ENCODE data around the gene NIP7. TPM values are rescaled to one million over a fixed set of nuclear protein-coding genes. Genes with fewer than 3 reads are reported as not detected.

The NIP7 gene
- total RNA-seq, 1 experiment from 2014 or later: 35.3 TPM

DNA sequence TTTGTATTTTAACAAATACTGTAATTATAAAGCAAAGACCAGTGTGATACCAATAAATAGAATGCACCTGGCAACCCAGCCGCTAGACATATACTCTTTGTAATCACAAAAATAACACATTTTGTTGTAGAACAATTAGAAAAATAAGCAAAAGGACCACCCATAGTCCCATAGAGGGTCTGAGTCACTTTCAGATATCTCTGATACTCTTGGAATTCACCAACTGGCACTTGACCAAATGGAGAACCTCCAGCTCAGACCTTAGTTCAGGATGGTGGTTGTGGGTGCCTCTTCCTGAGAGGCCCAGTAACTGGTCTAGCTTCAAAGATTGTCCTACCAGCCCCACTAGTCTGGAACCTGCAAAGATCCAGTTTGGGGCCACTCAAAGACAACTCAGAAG, 47.0 kb downstream of the NIP7 start:
- DNase-seq (ENCODE audit: low read depth, low spot score) (no peak), ATAC-seq (no peak)
- Histone ChIP-seq H3K27ac (ENCODE audit: low read length) (peak overlapping the region; percentile 65; the same call in 1 of the 2 replicates), H3K4me3 (ENCODE audit: low read depth in 2 of 2, low read length in 2 of 2) (peak overlapping the region; percentile 65 to 67), H3K27me3 (ENCODE audit: control insufficient read depth, insufficient read depth, low read length) (no peaks in the 10 kb centered on the region), H3K36me3 (ENCODE audit: control insufficient read depth, insufficient read depth, low read length) (peaks cover 7% of the 10 kb centered on the region), H3K9me3 (ENCODE audit: control insufficient read depth, insufficient read depth, low read depth, low read length) (no peaks in the 10 kb centered on the region), H3K4me1 (ENCODE audit: control insufficient read depth, insufficient read depth, low read length) (peaks cover 17% of the 10 kb centered on the region)
- TF ChIP-seq, protein P1, sequence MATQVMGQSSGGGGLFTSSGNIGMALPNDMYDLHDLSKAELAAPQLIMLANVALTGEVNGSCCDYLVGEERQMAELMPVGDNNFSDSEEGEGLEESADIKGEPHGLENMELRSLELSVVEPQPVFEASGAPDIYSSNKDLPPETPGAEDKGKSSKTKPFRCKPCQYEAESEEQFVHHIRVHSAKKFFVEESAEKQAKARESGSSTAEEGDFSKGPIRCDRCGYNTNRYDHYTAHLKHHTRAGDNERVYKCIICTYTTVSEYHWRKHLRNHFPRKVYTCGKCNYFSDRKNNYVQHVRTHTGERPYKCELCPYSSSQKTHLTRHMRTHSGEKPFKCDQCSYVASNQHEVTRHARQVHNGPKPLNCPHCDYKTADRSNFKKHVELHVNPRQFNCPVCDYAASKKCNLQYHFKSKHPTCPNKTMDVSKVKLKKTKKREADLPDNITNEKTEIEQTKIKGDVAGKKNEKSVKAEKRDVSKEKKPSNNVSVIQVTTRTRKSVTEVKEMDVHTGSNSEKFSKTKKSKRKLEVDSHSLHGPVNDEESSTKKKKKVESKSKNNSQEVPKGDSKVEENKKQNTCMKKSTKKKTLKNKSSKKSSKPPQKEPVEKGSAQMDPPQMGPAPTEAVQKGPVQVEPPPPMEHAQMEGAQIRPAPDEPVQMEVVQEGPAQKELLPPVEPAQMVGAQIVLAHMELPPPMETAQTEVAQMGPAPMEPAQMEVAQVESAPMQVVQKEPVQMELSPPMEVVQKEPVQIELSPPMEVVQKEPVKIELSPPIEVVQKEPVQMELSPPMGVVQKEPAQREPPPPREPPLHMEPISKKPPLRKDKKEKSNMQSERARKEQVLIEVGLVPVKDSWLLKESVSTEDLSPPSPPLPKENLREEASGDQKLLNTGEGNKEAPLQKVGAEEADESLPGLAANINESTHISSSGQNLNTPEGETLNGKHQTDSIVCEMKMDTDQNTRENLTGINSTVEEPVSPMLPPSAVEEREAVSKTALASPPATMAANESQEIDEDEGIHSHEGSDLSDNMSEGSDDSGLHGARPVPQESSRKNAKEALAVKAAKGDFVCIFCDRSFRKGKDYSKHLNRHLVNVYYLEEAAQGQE (IDR thresholded peaks at IDR 0.05; ENCODE audit: insufficient read depth in 1 of 2, low read depth in 2 of 2, low read length in 1 of 2): no peak
- no peak for TF ChIP-seq POLR2AphosphoS5 (IDR thresholded peaks at IDR 0.05; ENCODE audit: low read depth, low read length)
- ChIA-PET CTCF (no interaction called here), POLR2A (no interaction called here)
- intact Hi-C loops (cut with micrococcal nuclease; ENCODE audit: unreplicated experiment): no loop called here
- no TSS peak for BruUV-seq (replicated peaks)
- in situ Hi-C loops (cut with HindIII; ENCODE audit: low pct_unique_long_range_greater_than_20kb, low sequenced_read_pairs): no loop called here

Other genes starting within 250 kb of the NIP7 start
- gene HAS3, start 234.1 kb upstream of the NIP7 start, total RNA-seq (2021; ENCODE audit: unreplicated experiment): 6.9 TPM
- gene CHTF8, start 207.2 kb upstream of the NIP7 start, total RNA-seq (2021; ENCODE audit: unreplicated experiment): 116 TPM
- 61.7 TPM for gene UTP4, start 207.1 kb upstream of the NIP7 start, total RNA-seq (2021; ENCODE audit: unreplicated experiment)
- 40.8 TPM for gene SNTB2, start 152.6 kb upstream of the NIP7 start, total RNA-seq (2021; ENCODE audit: unreplicated experiment)
- gene VPS4A, start 28.4 kb upstream of the NIP7 start, total RNA-seq (2021; ENCODE audit: unreplicated experiment): 23.9 TPM
- 23.1 TPM for gene PDF, start 9.2 kb upstream of the NIP7 start, total RNA-seq (2021; ENCODE audit: unreplicated experiment)
- 30.5 TPM for gene COG8, start 208 bp upstream of the NIP7 start, total RNA-seq (2021; ENCODE audit: unreplicated experiment)
- gene TMED6, start 12.0 kb downstream of the NIP7 start, total RNA-seq (2021; ENCODE audit: unreplicated experiment): 0.36 TPM
- gene TERF2, start 46.2 kb downstream of the NIP7 start, total RNA-seq (2021; ENCODE audit: unreplicated experiment): 27.9 TPM
- gene CYB5B, start 84.8 kb downstream of the NIP7 start, total RNA-seq (2021; ENCODE audit: unreplicated experiment): 326 TPM
- 57.0 TPM for gene NFAT5, start 226.2 kb downstream of the NIP7 start, total RNA-seq (2021; ENCODE audit: unreplicated experiment)

Data from Panc1 (cell line).